Retina (tissue), 1 donor: Measurements from ENCODE around the gene EFCAB8.

Experiments used
- DNase-seq: peaks from one replicate; pipeline ENCODE4 v3.0.0-alpha.2; 2016

The EFCAB8 gene

GRCh38 chr20:33009214-33010132 is 150.8 kb downstream of the EFCAB8 start:
- DNase-seq, result no peak

GRCh38 chr20:33010133-33010504 is 151.4 kb downstream of the EFCAB8 start:
- DNase-seq, result no peak

- no peak for DNase-seq
Measured at GRCh38 chr20:33010674-33011449, 152.1 kb downstream of the EFCAB8 start.
